Esophagus squamous epithelium (tissue), 5 donors: ENCODE measurements around the gene CHCHD1. TPM values are rescaled to one million over a fixed set of nuclear protein-coding genes. Genes with fewer than 3 reads are reported as not detected.

ENCODE experiments used
- DNase-seq: peaks from one replicate; lab custom pipeline; 2025; lab: John Stamatoyannopoulos, UW
- H3K27ac ChIP-seq, 4 donors: fragments of 200-600 bp; sonication (generic); one replicate each; pipeline ENCODE4 v1.5.1; 2016 to 2019; ENCODE audit warnings: mild to moderate bottlenecking in 1 of 4
- H3K27me3 ChIP-seq, 4 donors: fragments of 200-600 bp; sonication (generic); 1 replicate in 3 of 4; 2 replicates in 1 of 4; pipeline versions ENCODE4 v1.5.1 to v1.6.0; 2017 to 2021; ENCODE audit warnings: antibody characterized with exemption in 1 of 4
- H3K36me3 ChIP-seq, 3 donors: fragments of 200-600 bp; sonication (generic); one replicate each; pipeline ENCODE4 v1.5.1; 2016 to 2019
- H3K4me1 ChIP-seq, 3 donors: fragments of 200-600 bp; sonication (generic); one replicate each; pipeline ENCODE4 v1.5.1; 2017 to 2019
- H3K4me3 ChIP-seq, 4 donors: fragments of 200-600 bp; sonication (generic); 1 replicate in 3 of 4; 2 replicates in 1 of 4; pipeline ENCODE4 v1.5.1; 2016 to 2019; ENCODE audit warnings: mild to moderate bottlenecking in 2 of 4, moderate library complexity in 1 of 4
- H3K9me3 ChIP-seq, 3 donors: fragments of 200-600 bp; sonication (generic); one replicate each; pipeline ENCODE4 v1.5.1; 2016 to 2019
- CTCF ChIP-seq, 6 experiments: fragments of 450-650 bp in 4 of 6; fragments of 200-600 bp in 2 of 6; sonication (generic) in 2 of 6; IDR thresholded peaks; one replicate each; pipeline ENCODE4 v1.5.1; 2016 to 2019; ENCODE audit warnings: antibody characterized with exemption in 6 of 6, mild to moderate bottlenecking in 4 of 6, moderate library complexity in 4 of 6
- POLR2A ChIP-seq, 4 donors: fragments of 450-650 bp; IDR thresholded peaks; one replicate each; pipeline ENCODE4 v1.6.1; 2017; ENCODE audit warnings: antibody characterized with exemption in 4 of 4, mild to moderate bottlenecking in 4 of 4, moderate library complexity in 3 of 4
- WGBS, 2 donors: methylation state at CpG; one replicate each; pipeline ENCODE4 v1.1.5; 2018; 5-methylcytosine and 5-hydroxymethylcytosine counted together
- intact Hi-C: fragments of 100-400 bp; cut with DNase I; formaldehyde crosslinking; loops from one replicate; pipeline ENCODE4 v1.15.0; 2022
- total RNA-seq, 4 donors: library from RNA; depleted of rRNA; stranded (reverse); fragments of >200 nt; gene quantifications; one replicate each; pipeline ENCODE4 v1.1.0, GENCODE V29; 2016
- donor health status: DM: yes; HTN: yes; CAD: no.

The CHCHD1 gene
- total RNA-seq, 4 donors from 2014 or later, result 21.4 to 41.1 (median 32.8) TPM

- H3K36me3 ChIP-seq, result peaks cover 18 to 74% (median 19%) of the 10 kb centered on the region in 3 donors
- peak overlapping the region; percentile 72 to 90 (median 88) for H3K4me3 ChIP-seq
- intact Hi-C loops, result no loop called here
- H3K27me3 ChIP-seq, result no peaks in the 10 kb centered on the region
- H3K4me1 ChIP-seq, result peaks cover 26 to 39% (median 27%) of the 10 kb centered on the region in 3 donors
- 0 to 3% methylated on average over 8 of the region's 29 CpGs for WGBS, 2 donors
- TF ChIP-seq POLR2A (IDR thresholded peaks at IDR 0.05) (no peak), CTCF (IDR thresholded peaks at IDR 0.05) (no peak)
- H3K27ac ChIP-seq, result peak overlapping the region; percentile 96 to 99 (median 97)
- H3K9me3 ChIP-seq, result no peaks in the 10 kb centered on the region
- no peak for DNase-seq
Observed at GRCh38 chr10:73773152-73773879, 8.5 kb upstream of the CHCHD1 start.

- WGBS, 2 donors, result 24 to 27% methylated on average over 5 of the region's 5 CpGs
- no peak for DNase-seq
- intact Hi-C loops, result no loop called here
- no peaks in the 10 kb centered on the region for H3K9me3 ChIP-seq
- no peaks in the 10 kb centered on the region for H3K27me3 ChIP-seq
- peaks cover 7 to 74% (median 21%) of the 10 kb centered on the region in 3 donors for H3K36me3 ChIP-seq
- no peak for TF ChIP-seq CTCF (IDR thresholded peaks at IDR 0.05)
- TF ChIP-seq POLR2A (IDR thresholded peaks at IDR 0.05), result no peak
- peaks cover 26 to 39% (median 27%) of the 10 kb centered on the region in 3 donors for H3K4me1 ChIP-seq
- peak overlapping the region in 2 of 4 donors; percentile 41 to 97 for H3K27ac ChIP-seq
- peak overlapping the region; percentile 72 to 90 (median 88) for H3K4me3 ChIP-seq
Observed at GRCh38 chr10:73774637-73775036, 7.2 kb upstream of the CHCHD1 start.

- H3K36me3 ChIP-seq, result peaks cover 0 to 61% (median 12%) of the 10 kb centered on the region in 3 donors
- no peak overlapping the region for H3K4me3 ChIP-seq
- no peak for DNase-seq
- WGBS, 2 donors, result 87 to 92% methylated on average over 3 to 5 of the region's 5 CpGs
- H3K9me3 ChIP-seq, result no peaks in the 10 kb centered on the region
- H3K4me1 ChIP-seq, result peaks cover 32 to 56% (median 36%) of the 10 kb centered on the region in 3 donors
- no peaks in the 10 kb centered on the region for H3K27me3 ChIP-seq
- intact Hi-C loops, result no loop called here
- H3K27ac ChIP-seq, result no peak overlapping the region
- TF ChIP-seq POLR2A (IDR thresholded peaks at IDR 0.05) (no peak), CTCF (IDR thresholded peaks at IDR 0.05) (no peak)
Observed at GRCh38 chr10:73779018-73779417, 2.8 kb upstream of the CHCHD1 start.

GRCh38 chr10:73779539-73780197 lies 2.2 kb upstream of the CHCHD1 start:
- Histone ChIP-seq H3K9me3 (no peaks in the 10 kb centered on the region), H3K27me3 (no peaks in the 10 kb centered on the region), H3K36me3 (peaks cover 0 to 56% (median 12%) of the 10 kb centered on the region in 3 donors), H3K27ac (no peak overlapping the region), H3K4me1 (peaks cover 28 to 56% (median 31%) of the 10 kb centered on the region in 3 donors), H3K4me3 (no peak overlapping the region)
- no peak for DNase-seq
- TF ChIP-seq CTCF (IDR thresholded peaks at IDR 0.05) (no peak), POLR2A (IDR thresholded peaks at IDR 0.05) (no peak)
- intact Hi-C loops, result no loop called here
- WGBS, 2 donors, result 66% methylated on average over 3 of the region's 3 CpGs

GRCh38 chr10:73780301-73780700 lies 1.5 kb upstream of the CHCHD1 start:
- H3K4me3 ChIP-seq, result no peak overlapping the region
- H3K4me1 ChIP-seq, result peaks cover 24 to 54% (median 25%) of the 10 kb centered on the region in 3 donors
- 69 to 75% methylated on average over 5 of the region's 5 CpGs for WGBS, 2 donors
- DNase-seq, result no peak
- H3K27me3 ChIP-seq, result no peaks in the 10 kb centered on the region
- intact Hi-C loops, result no loop called here
- no peaks in the 10 kb centered on the region for H3K9me3 ChIP-seq
- H3K36me3 ChIP-seq, result peaks cover 0 to 50% (median 12%) of the 10 kb centered on the region in 3 donors
- peak overlapping the region in 3 of 4 donors; percentile 90 to 95 (median 93) for H3K27ac ChIP-seq
- TF ChIP-seq CTCF (IDR thresholded peaks at IDR 0.05) (no peak), POLR2A (IDR thresholded peaks at IDR 0.05) (no peak)
